ENCODE measurements around the gene AJUBA. TPM values are rescaled to one million over a fixed set of nuclear protein-coding genes. Genes with fewer than 3 reads are reported as not detected.

The AJUBA gene
- total and polyA plus RNA-seq, 2 of the 8 experiments (the other 6 are each of a cell fraction or from before 2014, with no cell fraction given): 33.1 to 46.0 TPM

- no peak overlapping the region for H2AK5ac ChIP-seq (ENCODE audit: low read depth, low read length)
- no peaks in the 10 kb centered on the region for H3K79me2 ChIP-seq (ENCODE audit: control insufficient read depth in 1 of 2, insufficient read depth in 2 of 2, low read length in 2 of 2)
- no peak overlapping the region for H3K9ac ChIP-seq (replicated peaks in 1 of 4; ENCODE audit: extremely low read depth in 1 of 4, low read depth in 3 of 4, low read length in 3 of 4)
- WGBS, 2 experiments (ENCODE audit: extremely low coverage in 1 of 2, insufficient coverage in 1 of 2, insufficient read length in 1 of 2, insufficient replicate concordance in 2 of 2, low coverage in 1 of 2, low lambda C conversion rate in 2 of 2, missing lambda C conversion rate in 1 of 2): 91% methylated on average over 4 of the region's 4 CpGs; no CpG with 5 or more reads in 1 of the 2 experiments
- H3K4me2 ChIP-seq (ENCODE audit: insufficient read depth in 1 of 2, low read depth in 2 of 2, low read length in 2 of 2): no peak overlapping the region
- FAIRE-seq (no peak), DNase-seq (ENCODE audit: low read depth in 1 of 2, low spot score in 2 of 2) (no peak)
- H3K27me3 ChIP-seq (replicated peaks in 1 of 4; ENCODE audit: control insufficient read depth in 3 of 4, extremely low read depth in 1 of 4, insufficient read depth in 3 of 4, low read length in 3 of 4): no peaks in the 10 kb centered on the region
- TF ChIP-seq FOSL1 (IDR thresholded peaks at IDR 0.05; ENCODE audit: insufficient read depth, low read depth, low read length): no peak
- no peak for TF ChIP-seq RAD21 (IDR thresholded peaks at IDR 0.05 in 1 of 2, conservative IDR thresholded peaks at IDR 0.05 in 1 of 2; ENCODE audit: low read depth in 2 of 2, low read length in 2 of 2)
- TF ChIP-seq, protein P1, sequence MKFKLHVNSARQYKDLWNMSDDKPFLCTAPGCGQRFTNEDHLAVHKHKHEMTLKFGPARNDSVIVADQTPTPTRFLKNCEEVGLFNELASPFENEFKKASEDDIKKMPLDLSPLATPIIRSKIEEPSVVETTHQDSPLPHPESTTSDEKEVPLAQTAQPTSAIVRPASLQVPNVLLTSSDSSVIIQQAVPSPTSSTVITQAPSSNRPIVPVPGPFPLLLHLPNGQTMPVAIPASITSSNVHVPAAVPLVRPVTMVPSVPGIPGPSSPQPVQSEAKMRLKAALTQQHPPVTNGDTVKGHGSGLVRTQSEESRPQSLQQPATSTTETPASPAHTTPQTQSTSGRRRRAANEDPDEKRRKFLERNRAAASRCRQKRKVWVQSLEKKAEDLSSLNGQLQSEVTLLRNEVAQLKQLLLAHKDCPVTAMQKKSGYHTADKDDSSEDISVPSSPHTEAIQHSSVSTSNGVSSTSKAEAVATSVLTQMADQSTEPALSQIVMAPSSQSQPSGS (IDR thresholded peaks at IDR 0.05; ENCODE audit: low read length): no peak
- TF ChIP-seq TAF7 (optimal IDR thresholded peaks at IDR 0.05; ENCODE audit: borderline replicate concordance, low read depth, low read length): no peak
- no peak for TF ChIP-seq CHD2 (IDR thresholded peaks at IDR 0.05; ENCODE audit: low read length)
- TF ChIP-seq RFX5 (IDR thresholded peaks at IDR 0.05; ENCODE audit: borderline replicate concordance, low read depth, low read length): no peak
- TF ChIP-seq SP4 (IDR thresholded peaks at IDR 0.05; ENCODE audit: low read length): no peak
- TF ChIP-seq RXRA (IDR thresholded peaks at IDR 0.05; ENCODE audit: insufficient read depth, low read depth, low read length): no peak
- no peak for TF ChIP-seq CEBPB (IDR thresholded peaks at IDR 0.05; ENCODE audit: low read depth, low read length)
- no peak for TF ChIP-seq SP1 (IDR thresholded peaks at IDR 0.05; ENCODE audit: low read depth, low read length)
- no peak for TF ChIP-seq JUND (IDR thresholded peaks at IDR 0.05; ENCODE audit: low read length)
- no peak for TF ChIP-seq HDAC6 (IDR thresholded peaks at IDR 0.05; ENCODE audit: low read depth, low read length)
- no peak overlapping the region for H2BK120ac ChIP-seq (replicated peaks; ENCODE audit: low read depth, low read length)
- H3K23me2 ChIP-seq (ENCODE audit: low read depth, low read length): no peaks in the 10 kb centered on the region; the same call in 1 of the 2 replicates
- no peak overlapping the region for H3K14ac ChIP-seq (ENCODE audit: insufficient read length)
- H3K79me1 ChIP-seq (ENCODE audit: low read depth, low read length): no peaks in the 10 kb centered on the region
- no peak overlapping the region for H3K4ac ChIP-seq (replicated peaks; ENCODE audit: insufficient read length, low read depth, low read length)
- H2AFZ ChIP-seq (ENCODE audit: low read length): no peak overlapping the region
- CTCF ChIA-PET (ENCODE audit: partially characterized antibody): interaction anchor here (0.7 to 11.9 kb wide), 7 partner anchors 9 to 43 kb away, joined by 3 to 103 read pairs (median 6); partner anchors contain the start of gene AJUBA
- no peak overlapping the region for H3K18ac ChIP-seq (ENCODE audit: extremely low read depth, low read length)
- H3K56ac ChIP-seq (replicated peaks; ENCODE audit: insufficient read length, low read depth, low read length): no peak overlapping the region
- POLR2A ChIA-PET (ENCODE audit: partially characterized antibody): interaction anchor here (0.7 to 10.9 kb wide), 6 partner anchors 8 to 33 kb away, joined by 3 to 94 read pairs (median 5); partner anchors contain the start of genes AJUBA and PSMB5
- H3K9me3 ChIP-seq (ENCODE audit: insufficient read depth in 2 of 2, low read depth in 1 of 2, low read length in 1 of 2): no peaks in the 10 kb centered on the region
- H4K5ac ChIP-seq (ENCODE audit: insufficient read length, low read depth, low read length): no peak overlapping the region
- no peak overlapping the region for H2BK5ac ChIP-seq (ENCODE audit: low read depth, low read length)
- no peak overlapping the region for H2BK20ac ChIP-seq (ENCODE audit: low read length)
- no peak overlapping the region for H2BK12ac ChIP-seq (ENCODE audit: low read depth, low read length)
- H3K4me1 ChIP-seq (replicated peaks in 1 of 4; ENCODE audit: control insufficient read depth in 3 of 4, insufficient read depth in 4 of 4, low read length in 3 of 4): 0 out of 7 replicates have a peak, but pooled peaks cover 0 to under 1% (median 0%) of the 10 kb centered on the region in 4 experiments
- H4K8ac ChIP-seq (ENCODE audit: extremely low read depth, insufficient read depth, low read length): no peak overlapping the region
- no peak overlapping the region for H2BK15ac ChIP-seq (ENCODE audit: low read length)
- no peaks in the 10 kb centered on the region for H4K20me1 ChIP-seq (replicated peaks in 1 of 2; ENCODE audit: control insufficient read depth in 1 of 2, insufficient read depth in 2 of 2, low read length in 2 of 2)
- no peak overlapping the region for H3K27ac ChIP-seq (ENCODE audit: low read depth, low read length)
- H3K23ac ChIP-seq (ENCODE audit: insufficient read length): no peak overlapping the region
- H4K91ac ChIP-seq (replicated peaks; ENCODE audit: insufficient read length, low read length): no peak overlapping the region
- no peak overlapping the region for H3K4me3 ChIP-seq (ENCODE audit: extremely low read depth in 1 of 4, insufficient read depth in 2 of 4, low read depth in 3 of 4, low read length in 4 of 4)
- no peaks in the 10 kb centered on the region for H3K36me3 ChIP-seq (ENCODE audit: control insufficient read depth in 2 of 4, insufficient read depth in 4 of 4, low read length in 3 of 4)
Observed at GRCh38 chr14:23015618-23016017, 33.3 kb upstream of the AJUBA start.
